Stromal cell of bone marrow (primary cell): ENCODE data around the gene NCOA7.
"Not testable (repeated sequence)": the region's sequence is repeated elsewhere in the genome, so short reads cannot be mapped to it uniquely, and the experiment has no call there.

Experiments
- DNase-seq: peaks from one replicate; pipeline ENCODE4 v3.0.0-alpha.2; 2012; ENCODE audit warnings: low read depth

NCOA7 gene

DNA sequence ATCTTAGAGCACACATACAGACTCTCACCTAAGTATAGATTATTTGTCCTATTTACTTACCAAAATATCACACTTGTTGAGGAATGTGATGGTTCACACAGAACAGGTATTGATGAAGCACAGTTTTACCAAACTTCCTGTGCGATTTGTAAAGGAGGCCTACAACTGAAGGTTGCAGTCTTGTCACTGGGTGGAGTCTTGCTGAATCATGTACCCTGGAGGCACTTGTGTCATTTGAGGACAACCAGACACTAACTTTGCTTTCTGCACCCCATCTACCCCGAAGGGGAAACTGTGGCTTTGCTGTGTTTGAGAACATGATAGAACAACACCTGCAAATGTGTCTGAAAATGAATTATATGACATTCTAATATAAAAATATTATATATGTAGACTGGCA, 133.4 kb downstream of the NCOA7 start:
- DNase-seq, result no peak

DNA sequence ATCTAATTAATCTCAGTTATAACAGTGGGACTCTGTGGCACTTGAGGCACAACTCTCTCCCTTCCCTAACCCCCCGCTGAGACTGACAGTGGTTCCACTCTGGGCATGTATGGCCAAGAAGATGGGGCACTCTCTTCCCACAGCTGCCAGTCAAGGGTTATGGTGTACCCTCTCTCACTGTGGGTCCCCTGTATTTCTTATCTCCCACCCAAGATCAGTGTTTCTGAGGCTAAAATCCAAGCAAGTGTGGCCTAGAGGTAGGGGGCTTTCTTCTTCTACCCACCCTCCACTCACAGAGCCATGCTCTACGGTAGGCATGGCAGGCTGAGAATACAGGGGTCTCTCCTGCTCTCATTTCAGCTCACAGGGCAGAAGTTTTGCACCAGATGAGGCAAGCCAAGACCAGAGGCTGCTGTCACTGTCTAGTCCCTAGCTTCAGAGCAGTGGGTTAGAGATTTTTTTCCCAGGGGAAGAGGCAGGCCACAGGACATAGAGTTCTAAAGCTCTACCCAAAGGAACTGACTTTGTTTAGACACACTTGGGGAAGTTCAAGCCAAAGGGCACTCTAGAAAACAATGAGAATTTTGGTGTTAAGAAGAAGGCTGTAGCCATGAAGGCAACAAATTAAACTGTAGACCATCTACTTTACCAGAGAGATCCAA, 134.1 kb downstream of the NCOA7 start:
- no peak for DNase-seq

DNA sequence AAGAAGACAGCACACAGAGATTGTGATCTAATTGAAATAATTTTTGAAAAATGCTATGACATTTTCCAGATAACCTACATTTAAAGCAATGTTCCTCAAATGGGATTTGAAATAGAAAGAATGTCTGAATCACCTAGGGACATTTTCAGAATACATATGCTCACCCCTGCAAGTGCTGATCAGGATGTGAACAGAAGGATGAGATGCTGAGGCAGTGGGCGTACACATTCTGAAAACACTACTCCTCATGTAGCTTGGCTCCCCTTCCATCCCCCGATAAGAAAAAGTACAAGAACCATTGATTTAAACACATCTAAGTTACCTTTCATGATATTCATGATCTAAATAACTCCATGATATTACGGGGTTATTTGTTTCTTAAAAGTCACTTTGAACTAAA, 136.0 kb downstream of the NCOA7 start:
- DNase-seq, result no peak

DNA sequence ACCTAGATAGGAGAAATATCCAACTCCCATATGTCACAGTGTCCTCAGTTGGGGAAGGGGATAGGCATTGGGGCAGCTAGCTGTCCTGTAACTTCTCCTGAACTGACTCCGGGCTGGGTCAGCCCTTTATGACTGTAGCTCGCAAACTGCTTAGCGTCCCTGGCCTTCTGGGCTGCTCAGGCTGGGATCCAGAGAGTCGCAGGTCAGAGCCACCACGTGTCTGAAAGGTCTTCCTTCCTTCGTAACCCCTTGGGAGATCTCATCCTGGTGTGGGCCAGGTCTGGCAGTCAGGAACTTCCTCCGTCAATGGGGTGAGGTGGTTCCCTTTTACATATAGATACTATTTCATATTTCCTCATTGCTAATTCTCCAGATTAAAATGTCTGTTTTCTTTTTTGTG, 137.0 kb downstream of the NCOA7 start:
- no peak for DNase-seq

DNA sequence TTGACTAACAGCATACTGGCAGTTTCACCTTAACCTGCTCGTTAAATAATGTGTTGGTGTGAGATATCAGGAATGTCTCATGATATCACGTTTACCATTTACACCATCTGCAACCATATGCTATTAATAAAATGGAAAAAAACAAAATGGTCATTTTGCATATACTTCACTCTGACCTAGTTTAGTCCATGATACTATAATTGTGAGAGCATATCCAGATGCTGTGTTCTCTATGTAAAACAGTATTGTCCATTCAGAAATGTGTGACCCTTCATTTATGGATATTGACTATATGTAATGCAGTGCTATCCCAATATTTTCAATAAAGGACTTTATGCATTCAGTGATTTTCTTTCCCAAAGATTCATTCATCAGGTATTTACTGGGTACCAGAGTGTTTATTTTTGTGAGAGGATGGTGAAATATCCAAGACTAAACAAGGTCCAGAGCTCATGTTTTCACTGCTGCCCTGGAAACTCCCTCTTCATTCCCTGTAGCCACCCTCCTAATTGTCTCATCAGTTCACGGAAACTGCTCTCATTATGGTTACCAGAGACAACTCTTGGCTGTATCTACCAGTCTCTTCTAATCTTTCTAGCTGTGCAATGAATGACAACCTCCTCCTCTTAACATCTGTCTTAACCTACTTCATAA, 140.1 kb downstream of the NCOA7 start:
- no peak for DNase-seq

DNA sequence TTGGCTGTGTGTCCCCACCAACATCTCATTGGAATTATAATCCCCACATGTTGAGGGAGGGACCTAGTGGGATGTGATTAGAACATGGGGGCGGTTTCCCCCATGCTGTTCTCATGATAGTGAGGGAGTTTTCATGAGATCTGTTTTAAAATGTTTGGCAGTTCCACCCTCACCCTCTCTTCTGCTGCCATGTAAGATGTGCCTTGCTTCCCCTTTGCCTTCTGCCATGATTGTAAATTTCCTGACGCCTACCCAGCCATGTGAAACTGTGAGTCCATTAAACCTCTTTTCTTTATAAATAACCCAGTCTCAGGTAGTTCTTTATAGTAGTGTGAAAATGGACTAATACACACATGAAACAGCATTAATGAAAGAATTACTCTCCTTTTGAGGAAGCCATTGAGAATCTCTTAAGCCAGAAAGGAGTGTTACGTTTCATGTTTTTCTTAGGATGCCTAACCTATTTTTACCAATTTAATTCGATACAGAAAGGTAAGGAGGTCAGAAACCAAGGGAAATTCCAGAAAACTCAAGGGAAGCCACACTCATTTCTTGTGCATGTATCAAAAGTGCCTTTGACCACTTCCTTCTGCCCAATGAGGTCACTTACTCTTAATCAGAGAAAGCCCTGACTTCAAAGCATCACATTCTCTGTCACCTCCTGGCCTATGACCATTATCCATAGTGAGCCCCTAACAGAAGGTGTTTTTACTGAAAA, 141.1 kb downstream of the NCOA7 start:
- no peak for DNase-seq

DNA sequence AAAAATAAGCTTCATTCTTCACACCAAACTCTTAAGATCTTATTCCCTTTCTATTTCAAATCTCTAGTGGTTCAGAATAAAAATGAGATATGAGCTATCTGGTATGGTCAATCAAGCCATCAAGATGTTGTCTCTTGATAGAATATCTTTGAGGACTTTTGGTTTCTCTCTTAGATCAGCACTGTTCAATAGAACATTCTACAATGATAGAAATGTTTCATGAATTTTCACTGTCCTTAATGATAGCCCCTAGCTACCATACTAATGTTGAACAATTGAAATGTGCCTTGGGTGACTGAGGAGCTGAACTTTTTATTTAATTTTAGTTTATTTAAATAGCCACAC, 141.7 kb downstream of the NCOA7 start:
- DNase-seq, result no peak

DNA sequence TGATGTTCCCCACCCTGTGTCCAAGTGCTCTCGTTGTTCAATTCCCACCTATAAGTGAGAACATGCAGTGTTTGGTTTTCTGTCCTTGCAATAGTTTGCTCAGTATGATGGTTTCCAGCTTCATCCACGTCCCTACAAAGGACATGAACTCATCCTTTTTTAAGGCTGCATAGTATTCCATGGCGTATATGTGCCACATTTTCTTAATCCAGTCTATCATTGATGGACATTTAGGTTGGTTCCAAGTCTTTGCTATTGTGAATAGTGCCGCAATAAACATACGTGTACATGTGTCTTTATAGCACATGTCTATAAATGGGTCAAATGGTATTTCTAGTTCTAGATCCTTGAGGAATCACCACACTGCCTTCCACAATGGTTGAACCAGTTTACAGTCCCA, 144.8 kb downstream of the NCOA7 start:
- not testable (repeated sequence) for DNase-seq

DNA sequence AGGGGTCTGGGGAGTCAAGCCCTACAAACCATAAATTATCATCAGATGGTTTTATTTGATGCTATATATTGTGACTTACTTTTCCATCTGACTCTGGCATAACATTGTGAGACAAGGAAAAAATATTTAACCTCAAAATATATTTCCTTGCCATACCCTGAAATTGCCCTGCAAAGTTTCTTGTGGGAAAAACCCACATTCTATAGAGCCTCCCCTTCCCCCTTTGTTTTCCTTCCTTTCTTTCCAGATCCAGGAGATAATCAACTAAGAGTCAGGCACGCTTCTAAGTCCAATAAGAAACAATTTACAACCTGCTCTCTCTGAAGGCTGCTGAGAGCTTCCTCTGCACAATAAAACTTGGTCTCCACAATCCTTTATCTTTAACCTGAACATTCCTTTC, 148.3 kb downstream of the NCOA7 start:
- no peak for DNase-seq

DNA sequence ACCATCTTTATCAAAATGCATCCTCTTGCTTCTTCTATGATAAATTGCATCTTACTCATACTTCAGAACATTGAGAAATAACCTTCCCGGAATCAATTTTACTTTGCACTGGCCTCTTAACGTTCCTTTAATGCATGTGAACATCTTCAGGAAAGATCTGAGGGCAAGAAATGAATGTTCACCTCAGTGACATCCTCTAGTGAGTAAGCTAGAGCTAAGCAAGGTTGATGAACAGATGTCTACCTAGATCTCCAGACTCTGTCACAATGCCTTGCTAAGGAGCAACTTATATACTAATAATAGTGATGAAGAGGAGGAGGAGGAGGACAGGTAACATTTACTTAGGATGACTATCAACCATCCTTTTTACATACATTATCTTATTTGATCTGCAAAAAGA, 149.0 kb downstream of the NCOA7 start:
- DNase-seq, result no peak

DNA sequence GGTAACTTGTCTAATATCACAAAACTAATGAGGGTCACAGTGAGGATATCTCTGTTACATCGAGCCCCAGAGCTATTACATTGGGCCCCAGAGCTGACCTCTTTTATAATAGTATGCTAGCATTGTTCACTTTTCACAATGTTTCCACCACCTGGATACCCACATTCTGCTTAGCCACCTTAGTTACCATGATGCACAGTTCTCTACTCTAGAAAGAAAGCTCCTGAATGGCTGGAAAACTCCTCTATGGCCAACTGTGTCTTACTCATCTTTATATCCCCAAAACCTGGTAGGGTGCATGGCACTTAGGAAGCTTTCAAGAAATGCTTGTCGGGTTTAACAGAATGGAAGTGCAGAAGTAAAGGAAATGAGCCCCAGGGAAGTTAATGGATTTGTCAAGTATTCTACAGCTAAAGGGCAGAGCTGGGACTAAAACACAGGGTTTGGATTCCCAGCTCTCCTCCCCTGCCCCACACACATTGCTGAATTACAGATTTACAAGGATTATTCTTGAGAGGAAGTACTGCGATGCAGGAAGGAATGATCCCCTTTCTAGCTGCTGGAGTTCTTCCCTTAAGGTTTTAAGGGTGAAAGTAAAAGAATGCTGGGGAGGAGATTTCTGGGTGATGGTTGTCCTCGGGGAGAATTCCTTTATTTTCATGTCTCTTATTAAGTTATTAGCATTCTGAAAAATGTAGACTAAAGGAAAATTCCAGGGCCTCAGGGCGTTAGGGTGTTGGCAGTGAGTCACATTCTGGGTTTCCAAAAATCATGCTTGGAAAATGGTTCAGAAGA, 149.7 kb downstream of the NCOA7 start:
- DNase-seq, result no peak

DNA sequence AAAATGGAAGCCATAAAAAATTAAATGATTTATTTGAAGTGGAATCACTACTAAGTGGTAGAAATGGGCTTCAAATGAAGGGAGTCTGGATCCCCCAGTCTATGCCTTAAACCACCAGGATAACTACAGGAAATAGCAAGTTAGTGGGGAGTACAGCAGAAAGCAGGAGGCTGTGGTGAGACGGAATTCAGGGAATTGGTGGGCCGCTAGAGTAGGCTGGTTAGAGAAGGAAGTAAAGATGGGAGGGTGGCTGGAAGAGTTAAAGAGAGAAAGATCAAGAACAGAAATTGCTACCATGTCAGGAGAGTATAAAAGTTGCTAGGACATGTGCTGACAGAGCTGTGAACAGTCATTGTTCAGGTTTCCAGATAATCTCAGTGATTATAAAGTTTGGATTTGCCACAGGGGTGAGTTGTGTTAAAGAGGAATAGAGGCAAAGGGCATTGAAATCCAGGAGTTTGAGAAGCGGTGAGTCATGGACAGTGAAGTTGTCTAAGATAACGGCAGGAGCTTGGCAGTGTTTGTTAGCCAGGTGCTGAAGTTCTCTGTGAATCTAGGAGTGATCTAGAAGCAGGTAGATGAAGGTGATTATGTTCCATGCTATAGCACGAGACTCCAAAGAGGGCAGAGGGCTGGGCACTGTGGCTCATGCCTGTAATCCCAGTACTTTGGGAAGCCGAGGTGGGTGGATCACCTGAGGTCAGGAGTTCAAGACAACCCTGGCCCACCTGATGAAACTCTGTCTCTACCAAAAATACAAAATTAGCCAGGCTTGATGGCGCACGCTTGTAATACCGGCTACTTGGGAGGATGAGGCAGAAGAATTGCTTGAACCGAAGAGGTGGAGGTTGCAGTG, 152.1 kb downstream of the NCOA7 start:
- DNase-seq, result no peak

DNA sequence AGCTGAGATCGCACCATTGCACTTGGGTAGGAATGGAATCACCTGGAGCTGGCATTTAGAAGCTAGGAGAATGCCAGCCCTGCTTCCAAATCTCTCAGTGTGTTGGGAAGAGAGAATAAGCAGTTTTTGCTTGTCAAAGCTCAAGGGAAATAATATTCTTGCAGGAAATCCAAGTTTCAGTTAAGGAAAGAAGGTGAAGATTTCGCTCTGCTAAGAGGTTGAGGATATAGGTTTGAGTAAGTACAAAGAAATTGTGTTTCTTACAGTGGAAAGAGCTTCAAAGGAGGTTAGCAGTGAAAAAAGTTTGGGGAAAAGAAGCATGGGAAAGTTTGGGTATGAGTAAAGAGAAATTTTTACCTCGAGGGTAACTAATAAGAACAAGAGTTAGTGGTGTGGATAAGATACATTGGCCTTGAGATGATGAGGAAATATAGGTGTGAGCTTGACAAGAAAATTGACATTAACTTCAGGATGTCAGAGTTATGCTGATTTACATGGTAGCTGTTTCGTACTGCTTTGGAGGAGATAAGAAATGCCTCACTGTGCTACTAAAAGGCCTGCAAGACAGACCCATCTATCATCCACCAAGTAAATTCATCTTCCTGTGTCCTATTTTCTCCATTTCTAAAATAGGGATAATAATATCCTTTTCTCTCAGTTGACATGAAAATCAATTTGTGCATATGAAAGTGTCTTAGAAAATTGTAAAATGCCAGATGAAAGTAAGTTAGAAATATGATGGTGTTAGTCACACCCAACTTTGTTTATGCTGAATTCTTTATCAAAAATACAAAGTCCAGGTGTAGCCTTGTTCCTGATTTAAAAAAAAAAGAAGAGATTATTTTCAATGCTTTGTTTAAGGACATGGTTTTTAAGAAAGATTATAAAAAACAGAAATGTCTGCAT, 153.0 kb downstream of the NCOA7 start:
- no peak for DNase-seq

DNA sequence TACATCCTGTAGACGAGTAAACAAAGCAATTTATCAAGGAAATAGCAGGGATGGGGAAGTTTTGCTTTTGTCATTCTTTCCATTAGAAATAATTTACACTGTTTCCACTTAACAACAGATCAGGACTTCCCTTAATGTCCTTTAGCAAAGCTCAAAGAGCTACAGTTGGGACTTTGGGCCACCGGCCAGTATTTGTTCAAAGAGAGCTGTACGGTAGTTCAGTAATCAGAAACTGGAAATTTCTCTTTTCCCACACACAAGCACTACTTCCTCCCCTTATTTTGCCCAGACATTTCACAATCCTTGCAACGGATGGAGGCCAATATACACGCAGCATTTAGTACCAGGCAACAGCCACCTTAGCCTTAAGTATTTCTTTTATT, 153.7 kb downstream of the NCOA7 start:
- DNase-seq, result peak; percentile 66

DNA sequence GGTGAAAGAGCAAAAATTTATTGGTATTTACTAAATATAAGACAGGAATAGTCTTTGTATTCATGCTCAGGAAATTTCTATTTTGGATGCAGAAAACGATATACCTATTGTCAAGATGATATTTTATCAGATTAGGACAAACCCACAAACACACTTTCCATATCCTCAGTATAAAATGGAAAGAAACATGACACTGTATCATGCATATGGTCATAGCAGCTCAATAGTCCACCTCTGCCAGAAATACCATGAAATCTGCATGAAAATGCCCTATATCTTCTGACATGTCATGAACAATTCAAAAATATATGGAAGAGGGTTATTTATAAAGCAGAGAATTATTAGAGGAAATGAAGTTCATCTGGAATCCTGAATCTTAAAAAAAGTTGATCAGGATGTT, 154.1 kb downstream of the NCOA7 start:
- no peak for DNase-seq

DNA sequence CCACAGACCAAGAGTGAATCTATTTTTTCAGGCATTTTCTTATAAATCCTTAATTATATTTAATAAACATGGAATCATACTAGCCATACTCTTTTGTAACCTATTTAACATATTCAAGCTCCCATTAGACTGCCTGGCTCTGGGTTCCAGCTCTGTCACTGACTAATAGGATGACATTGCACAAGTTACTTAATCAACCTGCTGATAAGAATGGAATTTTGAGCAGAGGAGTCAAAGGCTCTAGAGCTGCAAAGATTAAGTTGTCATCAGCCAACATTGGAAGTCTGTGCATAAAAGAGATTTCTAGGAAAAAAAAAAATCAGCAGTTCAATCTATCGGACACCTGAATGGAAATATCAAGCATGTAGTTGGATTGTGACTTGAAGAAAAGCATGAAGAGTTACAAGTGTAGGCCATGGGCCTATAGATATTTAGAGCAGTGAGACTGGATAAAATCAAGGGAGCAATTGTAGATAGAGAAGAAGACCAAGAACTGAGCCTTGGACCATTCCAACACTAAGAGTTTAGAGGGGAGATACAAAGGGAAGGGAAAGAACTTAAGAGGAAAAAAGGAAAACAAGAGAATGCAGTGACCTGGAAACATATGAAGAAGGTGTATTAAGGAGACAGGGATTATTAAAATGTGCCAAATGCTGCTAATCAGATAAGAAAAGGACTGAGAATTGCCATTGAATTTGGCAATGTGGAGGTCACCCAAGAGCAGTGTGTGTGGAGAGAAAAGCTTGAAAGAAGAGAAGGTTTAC, 154.8 kb downstream of the NCOA7 start:
- no peak for DNase-seq

DNA sequence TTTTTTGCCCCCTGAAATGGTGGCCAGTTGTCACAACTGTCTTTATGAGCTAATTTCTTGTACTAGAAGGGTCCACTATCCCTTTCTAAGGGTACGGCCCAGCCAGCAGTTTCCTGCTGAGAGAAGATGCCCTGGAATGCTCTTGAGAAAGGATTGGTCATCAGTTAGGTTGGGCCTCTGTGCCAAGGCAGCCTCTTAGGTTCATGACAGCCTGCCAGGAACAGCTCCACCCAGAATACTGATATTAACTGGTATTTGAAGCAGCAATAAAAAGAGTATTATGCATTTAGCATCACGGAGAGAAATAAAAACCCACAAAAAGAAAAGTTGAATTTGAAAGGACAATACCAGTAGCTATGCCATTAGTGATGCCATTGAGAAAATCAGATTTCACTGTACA, 156.9 kb downstream of the NCOA7 start:
- no peak for DNase-seq

DNA sequence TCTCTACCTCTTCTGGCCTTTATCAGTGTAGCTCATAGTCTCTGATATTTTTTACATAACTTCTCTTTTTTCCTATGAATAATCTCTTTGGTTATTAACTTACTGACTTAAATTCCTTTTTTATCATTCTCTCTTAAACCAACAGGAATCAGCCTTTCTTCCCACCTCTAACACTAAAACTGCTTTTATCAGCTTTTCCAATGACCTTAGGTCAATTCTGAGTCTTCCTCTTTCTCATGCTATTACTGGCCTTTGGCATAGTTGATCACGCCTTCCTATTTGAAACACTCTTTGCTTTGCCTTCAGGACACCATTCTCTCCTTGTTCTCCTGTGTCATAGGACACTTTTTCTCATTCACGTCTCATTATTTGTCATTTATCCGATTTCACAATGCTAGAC, 157.7 kb downstream of the NCOA7 start:
- DNase-seq, result no peak

DNA sequence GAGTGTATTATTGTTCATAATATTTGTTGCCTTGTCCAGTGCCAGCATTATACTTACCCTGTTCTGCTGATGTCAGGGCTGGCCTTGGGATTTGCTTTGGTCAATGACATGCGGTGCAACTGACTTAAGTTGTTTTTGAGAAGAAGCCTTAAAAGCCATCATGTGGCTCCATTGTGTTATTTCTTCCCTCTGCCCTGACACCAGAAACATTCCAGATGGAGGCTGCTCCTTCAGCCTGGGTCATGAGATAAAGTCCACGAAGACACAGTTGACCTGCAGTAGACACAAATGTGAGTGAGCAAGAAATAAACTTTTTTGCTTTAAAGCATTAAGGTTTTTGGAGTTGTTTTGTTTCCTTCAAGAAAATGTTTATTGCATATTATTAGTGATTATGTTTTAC, 158.3 kb downstream of the NCOA7 start:
- DNase-seq, result no peak

DNA sequence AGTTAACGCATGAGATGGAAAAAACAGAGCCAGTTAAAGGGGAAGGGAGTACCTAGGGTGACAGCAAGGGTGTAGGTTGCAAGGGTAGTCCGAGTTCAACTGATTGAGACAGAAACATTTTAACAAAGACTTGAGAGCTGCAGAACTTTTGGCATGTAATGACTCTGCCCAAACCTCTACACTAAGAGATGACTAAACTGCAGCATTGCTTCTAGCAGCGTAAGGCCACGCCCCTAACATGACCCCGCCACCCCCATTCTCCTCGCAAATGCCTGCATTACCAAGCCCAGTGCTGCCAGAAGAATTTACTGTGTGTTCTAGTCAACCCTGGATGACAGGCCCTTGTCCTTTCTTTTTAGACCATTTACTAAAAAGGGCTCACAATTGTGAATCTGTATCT, 159.5 kb downstream of the NCOA7 start:
- peak; percentile 54 for DNase-seq
